Fibroblast of lung (primary cell): ENCODE results near the gene STX4.

Experiments used
- CTCF ChIP-seq, 2 donors: IDR thresholded peaks in 1 of 2; conservative IDR thresholded peaks in 1 of 2; 1 replicate in 1 of 2; 2 replicates in 1 of 2; pipeline ENCODE4 v1.5.1; 2011 to 2012; ENCODE audit warnings: low read length in 2 of 2, control low read depth in 1 of 2, inconsistent platforms in 1 of 2, low read depth in 1 of 2, mild to moderate bottlenecking in 1 of 2
- EZH2 ChIP-seq: IDR thresholded peaks from 2 replicates; pipeline ENCODE4 v1.5.1; 2012; ENCODE audit warnings: low read length, control low read depth, mild to moderate bottlenecking; ENCODE audit errors: missing control alignments

GRCh38 chr16:31088459-31089183 is 55.3 kb downstream of the STX4 start, which contains the start of gene PRSS53:
- no peak for TF ChIP-seq CTCF (conservative IDR thresholded peaks at IDR 0.05 in 1 of 2, IDR thresholded peaks at IDR 0.05 in 1 of 2; ENCODE audit: low read depth in 1 of 2, low read length in 2 of 2)
- no peak for TF ChIP-seq EZH2
